HG03520 (cell line): ENCODE results near the gene TICAM2.

Experiments used
- ATAC-seq: cut with Tn5 transposase; IDR thresholded peaks from one replicate; pipeline ENCODE4 v1.9.1; 2021; ENCODE audit warnings: mild to moderate bottlenecking, moderate library complexity; ENCODE audit not compliant: unreplicated experiment

Gene TICAM2

DNA sequence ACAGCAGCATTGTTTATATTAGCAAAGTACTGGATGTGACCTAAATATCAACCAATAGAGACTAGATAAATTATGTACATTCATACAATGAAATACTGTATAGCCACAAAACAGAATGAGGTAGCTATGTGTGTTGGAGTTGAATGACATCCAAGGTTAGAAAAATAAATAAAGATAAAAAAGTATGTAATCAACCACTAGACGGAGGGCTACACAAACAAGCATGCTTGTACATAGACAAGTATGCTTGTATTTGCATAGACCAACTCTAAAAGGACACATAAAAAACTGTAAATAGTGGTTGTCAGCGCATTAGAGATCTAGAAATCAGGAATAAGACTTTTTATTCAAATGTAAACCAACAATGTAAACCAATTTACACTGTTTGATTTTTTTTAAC is 60.7 kb downstream of the TICAM2 start:
- ATAC-seq = no peak

DNA sequence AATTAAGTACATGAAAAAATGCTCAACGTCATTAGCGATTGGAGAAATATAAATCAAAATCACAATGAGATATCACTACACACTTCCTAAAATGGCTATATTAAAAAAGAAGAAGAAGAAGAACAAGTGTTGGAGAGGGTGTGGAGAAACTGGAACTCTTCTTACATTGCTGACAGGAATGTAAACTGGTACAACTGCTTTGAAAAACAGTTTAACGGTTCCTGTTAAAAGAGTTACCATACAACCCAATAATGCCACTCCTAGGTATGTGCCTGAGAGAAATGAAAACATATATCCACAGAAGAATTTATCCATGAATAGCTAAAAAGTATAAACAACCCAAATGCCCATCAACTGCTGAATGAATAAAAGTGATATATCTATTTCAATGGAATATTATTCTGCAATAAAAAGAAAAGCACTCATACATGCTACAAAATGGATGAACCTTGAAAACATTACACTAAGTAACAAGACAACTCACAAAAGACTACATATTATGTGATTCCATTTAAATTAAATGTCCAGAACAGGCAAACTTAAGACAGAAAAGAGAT is 66.7 kb downstream of the TICAM2 start:
- no peak for ATAC-seq

DNA sequence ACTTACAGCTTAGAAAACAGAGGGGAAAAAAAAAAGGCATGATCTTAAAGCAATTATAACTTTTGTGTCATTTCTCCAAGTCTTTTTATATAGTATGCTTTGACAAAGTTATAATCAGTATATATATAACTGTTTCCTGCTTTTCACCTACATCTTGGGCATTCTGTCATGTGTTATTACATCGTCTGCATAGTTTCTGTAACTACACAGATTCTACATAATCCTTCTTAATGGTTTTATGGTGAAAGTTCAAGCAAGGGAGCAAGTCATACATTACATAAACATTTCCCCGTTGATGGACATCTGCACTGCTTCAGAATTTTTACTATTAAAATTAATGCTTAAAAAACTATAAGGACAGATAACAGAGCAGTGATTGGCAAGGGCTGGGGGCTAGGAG is 69.8 kb downstream of the TICAM2 start:
- ATAC-seq = no peak

DNA sequence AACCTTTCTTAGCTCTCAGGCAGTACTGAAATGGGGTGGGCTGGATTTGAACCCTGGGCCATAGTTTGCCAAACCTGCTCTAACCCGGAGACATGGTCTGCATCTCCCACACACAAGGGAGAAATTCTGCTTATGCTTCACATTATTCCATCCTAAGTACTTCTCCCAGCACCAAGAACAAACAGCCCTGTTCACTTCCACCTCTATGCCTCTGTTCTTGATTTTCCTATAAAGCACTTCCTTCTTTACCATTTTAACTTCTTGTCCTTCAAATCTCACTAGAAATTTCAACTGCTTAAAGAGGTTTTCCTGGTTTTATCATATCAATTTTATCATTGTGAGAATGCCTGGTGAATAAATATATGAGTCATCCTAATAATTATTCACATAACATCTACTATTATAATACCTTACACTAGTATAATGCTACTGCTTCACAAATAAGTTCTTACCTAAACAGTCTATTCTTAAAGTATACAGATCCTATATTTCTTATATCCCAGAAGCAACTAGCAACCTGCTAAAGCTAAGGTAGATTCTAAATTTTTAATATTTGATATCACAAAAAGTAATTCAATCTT is 70.4 kb downstream of the TICAM2 start:
- ATAC-seq = no peak

DNA sequence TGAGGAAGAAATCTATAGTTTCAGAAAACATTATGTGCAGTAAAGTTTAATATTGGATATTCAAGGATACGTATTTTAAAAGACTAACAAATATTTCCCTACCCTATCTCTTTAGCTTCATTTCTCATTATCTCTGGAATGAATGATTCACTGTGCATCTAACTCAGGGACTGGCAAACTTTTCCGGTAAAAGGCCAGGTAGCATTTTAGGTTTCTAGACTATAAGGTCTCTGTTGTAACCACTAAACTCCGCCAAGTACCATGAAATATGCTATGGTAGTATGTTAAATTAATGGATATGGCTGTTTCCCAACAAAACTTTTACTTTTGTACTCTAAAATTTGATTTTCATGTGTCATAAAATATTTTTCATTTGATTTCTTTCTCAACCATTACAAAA is 70.9 kb downstream of the TICAM2 start:
- ATAC-seq = no peak

DNA sequence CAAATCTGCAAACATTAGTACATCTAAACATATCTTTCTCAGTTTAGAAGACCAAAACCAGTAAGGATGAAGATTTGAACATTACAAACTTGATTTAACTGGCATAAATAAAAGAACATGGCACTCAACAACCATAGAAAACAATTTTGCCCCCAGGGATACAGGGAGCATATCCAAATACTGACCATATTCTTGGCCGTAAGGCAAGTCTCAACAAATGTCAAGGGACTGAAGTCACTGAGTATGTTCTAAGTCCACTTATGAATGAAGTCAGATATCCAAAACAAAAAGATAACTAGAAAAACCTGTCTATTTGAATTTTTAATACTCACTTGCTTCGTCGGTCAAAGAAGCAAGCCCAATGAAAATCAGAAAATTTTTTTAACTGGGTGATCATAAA is 71.9 kb downstream of the TICAM2 start:
- ATAC-seq = no peak
